HUES6 (cell line): ENCODE results near the gene STT3B.

ENCODE experiments used
- H3K27ac ChIP-seq: 2 replicates; pipeline ENCODE4 v1.7.0; 2013; ENCODE audit warnings: low read depth, mild to moderate bottlenecking, low read length, inconsistent platforms
- H3K27me3 ChIP-seq: 2 replicates; pipeline ENCODE4 v1.6.1; 2013; ENCODE audit warnings: low read length; ENCODE audit not compliant: control insufficient read depth, insufficient read depth
- H3K36me3 ChIP-seq: 2 replicates; pipeline ENCODE4 v1.6.1; 2013; ENCODE audit warnings: low read length; ENCODE audit not compliant: control insufficient read depth, insufficient read depth
- H3K4me1 ChIP-seq: 2 replicates; pipeline ENCODE4 v1.6.1; 2013; ENCODE audit warnings: low read length; ENCODE audit not compliant: control insufficient read depth, insufficient read depth
- H3K4me3 ChIP-seq: 2 replicates; pipeline ENCODE4 v1.5.1; 2013; ENCODE audit warnings: low read depth, low read length
- H3K9ac ChIP-seq: one replicate; pipeline ENCODE4 v1.6.1; 2013; ENCODE audit warnings: mild to moderate bottlenecking, low read length
- H3K9me3 ChIP-seq: 2 replicates; pipeline ENCODE4 v1.6.1; 2013; ENCODE audit warnings: low read depth, low read length; ENCODE audit not compliant: control insufficient read depth, insufficient read depth

Gene STT3B

DNA sequence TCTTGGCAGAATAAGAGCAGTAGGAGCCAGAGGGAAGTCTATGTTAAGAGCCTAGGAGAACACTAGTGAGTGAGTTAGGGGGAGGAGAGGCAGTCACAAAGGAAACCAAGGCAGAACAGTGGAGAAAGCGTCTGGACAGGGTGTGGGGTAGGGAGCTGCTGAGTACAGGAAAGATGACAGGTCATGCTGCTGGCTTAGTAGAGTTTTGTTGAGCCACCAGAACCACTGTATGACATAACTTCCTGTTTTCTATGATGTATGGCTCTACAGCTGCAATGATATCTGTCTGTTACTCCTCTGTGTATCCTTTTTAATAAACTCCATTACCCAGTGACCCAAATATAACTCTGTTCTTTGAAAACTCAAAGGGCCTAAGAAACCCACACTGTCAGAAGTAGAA, 10.6 kb upstream of the STT3B start:
- Histone ChIP-seq H3K36me3 (no peaks in the 10 kb centered on the region), H3K9ac (no peak overlapping the region), H3K4me1 (peaks cover 4% of the 10 kb centered on the region), H3K27me3 (no peaks in the 10 kb centered on the region), H3K4me3 (no peak overlapping the region), H3K9me3 (no peaks in the 10 kb centered on the region), H3K27ac (no peak overlapping the region)

DNA sequence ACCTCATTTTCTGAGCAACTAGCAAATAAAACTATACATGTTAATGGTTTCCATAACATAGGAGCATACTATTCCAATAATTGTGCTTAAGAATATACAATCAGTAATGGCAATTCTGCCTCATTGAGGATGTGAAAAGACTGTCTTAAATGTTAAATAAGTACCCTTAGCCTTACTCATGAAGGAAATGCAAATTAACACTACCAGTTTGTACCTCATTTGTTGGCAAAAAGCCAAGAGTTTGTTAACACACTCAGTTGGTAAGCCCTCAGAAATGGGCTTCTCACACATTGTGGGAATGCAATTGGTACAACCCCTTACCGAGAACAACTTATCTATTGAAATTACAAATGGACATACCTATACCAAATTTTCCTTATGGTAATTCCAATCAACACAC, 9.2 kb upstream of the STT3B start:
- no peaks in the 10 kb centered on the region for H3K9me3 ChIP-seq
- peaks cover 4% of the 10 kb centered on the region for H3K4me1 ChIP-seq
- no peaks in the 10 kb centered on the region for H3K27me3 ChIP-seq
- H3K36me3 ChIP-seq = no peaks in the 10 kb centered on the region
- no peak overlapping the region for H3K4me3 ChIP-seq
- no peak overlapping the region for H3K9ac ChIP-seq
- no peak overlapping the region for H3K27ac ChIP-seq

DNA sequence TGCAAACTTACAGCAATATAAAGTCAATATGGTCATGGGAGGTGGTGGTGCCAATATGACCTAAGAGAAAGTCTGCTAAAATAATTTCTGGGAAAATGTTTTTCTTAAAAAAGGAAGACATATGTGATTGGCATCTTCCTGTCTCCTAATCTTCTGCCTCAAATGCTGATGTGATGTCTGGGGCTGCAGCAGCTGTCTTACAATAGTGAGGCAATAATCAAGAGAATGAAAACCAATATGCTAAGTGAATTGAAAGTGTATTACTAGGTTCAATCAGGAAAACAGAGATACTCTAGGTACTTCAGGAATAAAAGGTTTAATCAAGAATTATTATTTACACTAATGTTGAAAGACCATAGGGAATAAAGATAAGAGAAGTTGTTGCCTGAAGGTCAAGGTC, 7.2 kb upstream of the STT3B start:
- Histone ChIP-seq H3K4me3 (no peak overlapping the region), H3K9me3 (no peaks in the 10 kb centered on the region), H3K4me1 (peaks cover 4% of the 10 kb centered on the region), H3K27ac (no peak overlapping the region), H3K27me3 (0 out of 2 replicates have a peak, but pooled peaks cover 3% of the 10 kb centered on the region), H3K36me3 (no peaks in the 10 kb centered on the region), H3K9ac (no peak overlapping the region)

- H3K4me3 ChIP-seq = no peak overlapping the region
- no peak overlapping the region for H3K9ac ChIP-seq
- no peaks in the 10 kb centered on the region for H3K9me3 ChIP-seq
- no peak overlapping the region for H3K27ac ChIP-seq
- no peaks in the 10 kb centered on the region for H3K36me3 ChIP-seq
- H3K27me3 ChIP-seq = 0 out of 2 replicates have a peak, but pooled peaks cover 3% of the 10 kb centered on the region
- 0 out of 2 replicates have a peak, but pooled peaks cover 4% of the 10 kb centered on the region for H3K4me1 ChIP-seq
Observed at GRCh38 chr3:31529421-31529820, 3.3 kb upstream of the STT3B start.

DNA sequence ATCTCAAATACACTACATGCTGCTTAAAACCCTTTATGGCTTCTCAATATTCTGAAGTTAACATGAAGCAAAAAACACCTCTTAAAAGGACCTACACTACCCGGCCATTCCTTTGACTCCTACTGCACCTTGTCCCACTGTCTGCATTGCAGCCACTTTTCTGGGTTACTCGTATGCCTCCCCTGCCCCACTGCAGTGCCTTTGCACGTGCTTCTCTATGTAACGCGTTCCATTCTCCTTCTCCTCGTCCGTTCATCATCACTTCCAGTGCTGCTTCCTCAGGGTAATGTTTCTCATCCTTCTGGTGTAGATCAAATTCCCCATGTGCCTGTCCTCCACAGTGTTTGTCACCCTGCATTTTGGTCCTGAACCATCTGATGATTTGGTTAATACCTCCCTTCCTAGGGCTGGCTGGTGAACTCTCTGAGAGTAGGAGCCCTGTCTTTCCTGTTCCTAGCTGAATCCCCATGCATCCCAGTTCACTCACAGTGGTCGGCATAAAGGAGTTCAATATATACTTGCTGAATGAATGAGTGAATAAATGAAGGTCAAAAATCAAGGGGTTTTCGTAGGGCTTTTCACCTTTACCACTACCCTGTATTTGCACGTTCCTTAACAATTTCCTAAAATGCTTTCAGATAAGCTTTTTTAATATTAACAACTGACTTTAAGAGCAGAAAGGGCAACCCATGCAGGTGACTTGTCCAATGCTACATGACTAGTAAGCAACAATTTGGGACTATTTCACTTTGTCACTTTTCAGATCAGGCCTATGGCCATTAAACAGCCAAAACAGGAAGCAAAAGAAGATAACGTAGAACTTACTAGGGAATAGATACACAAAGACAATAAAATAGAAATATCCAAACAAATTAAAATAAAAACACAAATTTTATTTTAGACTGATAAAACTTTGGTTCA, 2.4 kb upstream of the STT3B start:
- Histone ChIP-seq H3K9me3 (no peaks in the 10 kb centered on the region), H3K4me1 (peaks cover 8% of the 10 kb centered on the region; the same call in 1 of the 2 replicates), H3K27me3 (0 out of 2 replicates have a peak, but pooled peaks cover 3% of the 10 kb centered on the region), H3K36me3 (no peaks in the 10 kb centered on the region), H3K9ac (no peak overlapping the region), H3K27ac (no peak overlapping the region), H3K4me3 (peak overlapping the region; percentile 66)

DNA sequence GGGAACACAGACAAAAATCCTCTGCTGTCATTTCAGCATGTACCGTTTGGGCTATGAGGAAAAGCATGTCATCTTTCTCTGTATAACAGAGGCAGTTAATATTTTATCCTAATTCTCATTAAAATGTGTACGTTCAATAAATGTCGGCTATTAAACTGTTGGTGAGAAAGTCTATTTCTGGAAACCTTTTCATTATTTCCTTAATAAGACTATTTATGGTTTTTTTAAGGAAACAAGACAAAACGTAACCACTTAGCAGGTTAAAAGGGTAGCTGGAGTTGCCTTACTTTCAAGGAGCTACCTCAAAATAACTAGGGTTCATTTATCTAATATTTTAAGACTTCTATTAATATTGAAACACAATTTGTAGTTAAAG, 1.8 kb upstream of the STT3B start:
- Histone ChIP-seq H3K4me3 (peak overlapping the region; percentile 66), H3K9me3 (no peaks in the 10 kb centered on the region), H3K9ac (peak overlapping the region; percentile 95), H3K27ac (no peak overlapping the region), H3K36me3 (no peaks in the 10 kb centered on the region), H3K4me1 (peaks cover 11% of the 10 kb centered on the region), H3K27me3 (0 out of 2 replicates have a peak, but pooled peaks cover 3% of the 10 kb centered on the region)

DNA sequence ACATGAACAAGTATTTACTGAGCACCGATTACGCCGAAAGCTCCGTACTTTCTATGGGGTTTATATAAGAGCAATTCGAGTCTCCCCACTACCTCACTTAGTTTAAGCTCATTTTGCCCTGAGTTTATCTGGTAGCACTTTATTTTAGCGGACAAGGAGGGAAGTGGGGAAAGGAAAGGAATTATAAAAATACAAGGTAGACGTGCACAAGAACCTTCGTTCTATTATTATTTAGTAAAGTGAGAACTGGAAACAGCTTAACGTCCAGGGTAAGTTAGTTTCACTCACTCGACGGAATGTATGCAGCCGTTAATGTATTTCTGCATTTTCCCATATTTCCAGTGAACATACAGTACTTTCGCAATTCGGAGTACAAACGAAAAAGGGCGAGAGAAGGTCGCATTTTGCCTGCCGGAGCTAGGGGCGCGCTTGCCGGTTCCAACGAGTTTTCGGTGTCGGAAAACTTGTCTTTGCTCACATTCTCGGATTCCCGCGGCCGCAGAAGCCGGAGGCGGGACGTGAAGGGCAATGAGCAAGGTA, 1.2 kb upstream of the STT3B start:
- 0 out of 2 replicates have a peak, but pooled peaks cover 3% of the 10 kb centered on the region for H3K27me3 ChIP-seq
- no peaks in the 10 kb centered on the region for H3K9me3 ChIP-seq
- peak overlapping the region; percentile 66 for H3K4me3 ChIP-seq
- peak overlapping the region; percentile 95 for H3K9ac ChIP-seq
- peak overlapping the region; percentile 92 for H3K27ac ChIP-seq
- no peaks in the 10 kb centered on the region for H3K36me3 ChIP-seq
- peaks cover 17% of the 10 kb centered on the region for H3K4me1 ChIP-seq

- peak overlapping the region; percentile 95 for H3K9ac ChIP-seq
- peak overlapping the region; percentile 66 for H3K4me3 ChIP-seq
- 0 out of 2 replicates have a peak, but pooled peaks cover 3% of the 10 kb centered on the region for H3K27me3 ChIP-seq
- H3K4me1 ChIP-seq = peaks cover 22% of the 10 kb centered on the region
- no peaks in the 10 kb centered on the region for H3K36me3 ChIP-seq
- peak overlapping the region; percentile 92 for H3K27ac ChIP-seq
- H3K9me3 ChIP-seq = no peaks in the 10 kb centered on the region
Observed at GRCh38 chr3:31531992-31532586, 636 bp upstream of the STT3B start.

DNA sequence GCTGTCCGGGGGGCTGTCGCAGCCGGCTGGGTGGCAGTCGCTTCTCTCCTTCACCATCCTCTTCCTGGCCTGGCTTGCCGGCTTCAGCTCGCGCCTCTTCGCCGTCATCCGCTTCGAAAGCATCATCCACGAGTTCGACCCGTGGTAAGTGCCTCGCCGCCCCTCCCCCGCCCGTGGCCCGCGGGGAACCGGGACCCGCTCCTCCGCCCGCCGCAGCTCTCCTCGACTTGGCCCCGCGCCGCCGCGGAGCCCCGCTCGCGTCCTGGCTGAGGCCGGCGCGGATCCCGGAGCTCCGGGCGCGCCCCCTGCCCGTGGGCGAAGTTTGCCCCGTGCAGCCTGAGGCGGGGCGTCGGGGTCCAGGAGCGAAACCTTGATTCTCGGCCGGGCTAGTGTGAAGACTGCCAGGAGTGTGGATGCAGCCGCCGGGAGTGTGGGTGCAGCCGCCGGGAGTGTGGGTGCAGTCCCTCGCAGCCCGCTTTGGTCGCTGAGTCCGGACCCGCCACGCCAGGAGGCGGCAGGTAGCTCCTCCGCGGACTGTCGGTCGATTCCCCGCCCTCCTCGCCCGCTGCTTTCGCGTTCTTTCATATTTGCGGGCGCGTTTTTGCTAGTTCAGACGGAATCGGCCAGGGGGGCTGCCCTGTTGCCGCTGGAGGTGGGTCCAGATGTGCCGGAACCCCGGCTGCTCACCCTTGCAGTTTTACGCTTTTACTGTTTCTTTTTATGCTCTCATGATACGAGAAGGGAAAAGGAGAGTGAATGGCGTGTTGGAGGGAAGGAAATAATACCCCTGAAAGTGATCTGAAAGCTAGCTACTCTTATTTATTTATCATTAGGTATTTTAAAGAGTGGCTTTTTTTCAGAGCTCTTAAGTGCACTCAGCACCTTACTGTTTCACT, 692 bp downstream of the STT3B start:
- peak overlapping the region; percentile 89 for H3K9ac ChIP-seq
- peak overlapping the region; percentile 48; the same call in 1 of the 2 replicates for H3K27ac ChIP-seq
- no peaks in the 10 kb centered on the region for H3K36me3 ChIP-seq
- H3K9me3 ChIP-seq = no peaks in the 10 kb centered on the region
- H3K4me3 ChIP-seq = peak overlapping the region; percentile 66
- peaks cover 32% of the 10 kb centered on the region for H3K4me1 ChIP-seq
- H3K27me3 ChIP-seq = 0 out of 2 replicates have a peak, but pooled peaks cover 3% of the 10 kb centered on the region

DNA sequence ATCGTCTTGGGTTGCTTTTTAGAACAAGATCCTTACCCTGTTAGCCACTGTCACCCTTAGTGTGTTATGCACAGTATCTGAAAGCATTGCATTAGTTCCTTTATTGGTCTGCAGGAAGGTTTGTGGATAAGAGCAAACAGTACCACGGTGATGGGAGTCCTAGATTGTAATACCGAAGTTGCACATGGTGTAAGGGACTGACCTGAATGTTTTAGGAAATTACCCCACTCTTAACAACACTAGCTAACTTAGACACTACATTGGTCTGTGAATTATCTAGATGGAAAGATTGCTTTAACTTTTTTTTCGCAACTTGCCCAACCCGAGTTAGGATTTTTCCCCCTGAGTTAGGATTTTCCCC, 1.3 kb downstream of the STT3B start:
- Histone ChIP-seq H3K4me1 (peaks cover 34% of the 10 kb centered on the region), H3K27ac (no peak overlapping the region), H3K9me3 (no peaks in the 10 kb centered on the region), H3K27me3 (0 out of 2 replicates have a peak, but pooled peaks cover 3% of the 10 kb centered on the region), H3K4me3 (peak overlapping the region; percentile 66), H3K36me3 (no peaks in the 10 kb centered on the region), H3K9ac (peak overlapping the region; percentile 89)
